Right ventricle myocardium inferior (tissue), 1 donor: ENCODE measurements around the gene TRDN. TPM values are rescaled to one million over a fixed set of nuclear protein-coding genes. Genes with fewer than 3 reads are reported as not detected.
"Not testable (repeated sequence)": the region's sequence is repeated elsewhere in the genome, so short reads cannot be mapped to it uniquely, and the experiment has no call there.

ENCODE experiments used
- ATAC-seq: fragments of 200-7000 bp; cut with Tn5 transposase; one replicate; pipeline ENCODE4 v1.9.1; 2020; ENCODE audit warnings: mild to moderate bottlenecking, moderate library complexity
- DNase-seq: peaks from one replicate; pipeline ENCODE4 v3.0.0; 2021; ENCODE audit errors: missing footprints
- intact Hi-C: fragments of 100-400 bp; cut with DNase I; formaldehyde crosslinking; loops from one replicate; pipeline ENCODE4 v1.11.0; 2022
- total RNA-seq: library from RNA; stranded (reverse); fragmentation: NEBNext Ultra II Directional; extraction: Animal tissue kit (Norgen Biotek cat#: 25700); gene quantifications from one replicate; pipeline ENCODE4 v1.2.1, GENCODE V29; 2021
- donor health status: DM: no; HTN: yes; CAD: no; lungs with severe emphysema.

The TRDN gene
- total RNA-seq, 1 donor from 2014 or later: 394 TPM

GRCh38 chr6:123352705-123353104 lies 284.0 kb downstream of the TRDN start:
- ATAC-seq: no peak
- no peak for DNase-seq
- intact Hi-C loops: no loop called here

GRCh38 chr6:123352279-123352678 lies 284.5 kb downstream of the TRDN start:
- no peak for ATAC-seq
- intact Hi-C loops: no loop called here

GRCh38 chr6:123343836-123344235 lies 292.9 kb downstream of the TRDN start:
- ATAC-seq (no peak), DNase-seq (no peak)
- intact Hi-C loops: no loop called here

More at GRCh38 chr6:123352279-123352678, 284.5 kb downstream of the TRDN start:
- no peak for DNase-seq

- DNase-seq (peak; percentile 37), ATAC-seq (no peak)
- intact Hi-C loops: no loop called here
Observed at GRCh38 chr6:123338394-123338793, 298.4 kb downstream of the TRDN start.

- DNase-seq (no peak), ATAC-seq (no peak)
- intact Hi-C loops: no loop called here
Observed at GRCh38 chr6:123333000-123333756, 303.6 kb downstream of the TRDN start.

GRCh38 chr6:123332070-123332469 lies 304.7 kb downstream of the TRDN start:
- DNase-seq (no peak), ATAC-seq (no peak)
- intact Hi-C loops: no loop called here

GRCh38 chr6:123329337-123329736 lies 307.4 kb downstream of the TRDN start:
- DNase-seq (no peak), ATAC-seq (no peak)
- intact Hi-C loops: no loop called here

GRCh38 chr6:123323452-123324329 lies 313.1 kb downstream of the TRDN start:
- intact Hi-C loops: no loop called here
- DNase-seq (no peak), ATAC-seq (no peak)

- ATAC-seq (no peak), DNase-seq (no peak)
- intact Hi-C loops: no loop called here
Observed at GRCh38 chr6:123321020-123321419, 315.7 kb downstream of the TRDN start.

- no peak for ATAC-seq
- intact Hi-C loops: loop anchor here (5.0 to 10.0 kb wide), 2 partner anchors 445 to 582 kb away; no protein-coding TSS in a partner anchor
Observed at GRCh38 chr6:123316733-123317323, 319.9 kb downstream of the TRDN start.

GRCh38 chr6:123314459-123314858 lies 322.3 kb downstream of the TRDN start:
- intact Hi-C loops: loop anchor here (10.0 kb wide), 1 partner anchor 580 kb away; no protein-coding TSS in a partner anchor
- ATAC-seq, DNase-seq: not testable (repeated sequence)

More at GRCh38 chr6:123316733-123317323, 319.9 kb downstream of the TRDN start:
- DNase-seq: no peak

- peak; percentile 73 for ATAC-seq
Observed at GRCh38 chr6:123309130-123309529, 327.6 kb downstream of the TRDN start.

GRCh38 chr6:123306334-123306733 lies 330.4 kb downstream of the TRDN start:
- DNase-seq: no peak
- peak; percentile 37 for ATAC-seq
- intact Hi-C loops: no loop called here

More at GRCh38 chr6:123309130-123309529, 327.6 kb downstream of the TRDN start:
- no peak for DNase-seq
- intact Hi-C loops: no loop called here

GRCh38 chr6:123295672-123296071 lies 341.1 kb downstream of the TRDN start:
- intact Hi-C loops: no loop called here
- ATAC-seq: no peak

GRCh38 chr6:123295181-123295580 lies 341.6 kb downstream of the TRDN start:
- intact Hi-C loops: no loop called here
- DNase-seq (no peak), ATAC-seq (no peak)

More at GRCh38 chr6:123295672-123296071, 341.1 kb downstream of the TRDN start:
- no peak for DNase-seq

GRCh38 chr6:123288649-123289048 lies 348.1 kb downstream of the TRDN start:
- no peak for DNase-seq
- no peak for ATAC-seq
- intact Hi-C loops: no loop called here

- intact Hi-C loops: no loop called here
- ATAC-seq: no peak
- no peak for DNase-seq
Observed at GRCh38 chr6:123276546-123276980, 360.2 kb downstream of the TRDN start.

- DNase-seq: no peak
- intact Hi-C loops: no loop called here
- ATAC-seq: no peak
Observed at GRCh38 chr6:123263981-123264380, 372.8 kb downstream of the TRDN start.

GRCh38 chr6:123240626-123241025 lies 396.1 kb downstream of the TRDN start:
- intact Hi-C loops: no loop called here
- DNase-seq (no peak), ATAC-seq (no peak)
